ENCODE data around the gene CCR5AS.

Gene CCR5AS

GRCh38 chr3:46316206-46316605 lies 90.7 kb downstream of the CCR5AS start:
- Mint-ChIP-seq H3K36me3 (ENCODE audit: insufficient read depth in 1 of 3, low read depth in 3 of 3) (no peaks in the 10 kb centered on the region; a peak in 1 of 7 replicates), H3K9me3 (peaks cover 12 to 26% of the 10 kb centered on the region in 2 experiments; a peak in 4 of 5 replicates), H3K27ac (no peak overlapping the region), H3K4me3 (no peak overlapping the region; a peak in 1 of 5 replicates), H3K27me3 (ENCODE audit: low read depth) (peaks cover 3% of the 10 kb centered on the region; the same call in 1 of the 2 replicates), H3K4me1 (peaks cover 5 to 6% of the 10 kb centered on the region in 2 experiments)
- no peak overlapping the region for H2BK120ac ChIP-seq (ENCODE audit: low read depth, low read length, poor library complexity, severe bottlenecking)
- H3K4me1 ChIP-seq (ENCODE audit: insufficient read depth, low read length), result peaks cover 4% of the 10 kb centered on the region; the same call in 1 of the 2 replicates
- no peak overlapping the region for H3T11ph ChIP-seq (ENCODE audit: low read length)
- H3K4ac ChIP-seq (ENCODE audit: low read depth, low read length), result no peak overlapping the region
- no peaks in the 10 kb centered on the region for H3K23me2 ChIP-seq (ENCODE audit: insufficient read length, low read depth, low read length, poor library complexity, severe bottlenecking)
- no peaks in the 10 kb centered on the region for H3K79me2 ChIP-seq (ENCODE audit: insufficient read depth, low read length)
- no peak overlapping the region for H2BK5ac ChIP-seq (ENCODE audit: insufficient read length, low read length)
- no peak for TF ChIP-seq CTCF (conservative IDR thresholded peaks at IDR 0.05)
- H2BK20ac ChIP-seq (ENCODE audit: low read depth, low read length, poor library complexity, severe bottlenecking), result no peak overlapping the region
- H2AFZ ChIP-seq (ENCODE audit: low read length), result no peak overlapping the region
- H4K91ac ChIP-seq (ENCODE audit: insufficient read length, low read depth, low read length), result no peak overlapping the region
- no peak overlapping the region for H2BK15ac ChIP-seq (ENCODE audit: low read depth, low read length)
- H3K4me2 ChIP-seq (ENCODE audit: insufficient read depth, insufficient read length, low read length), result no peak overlapping the region
- H3K9ac ChIP-seq (ENCODE audit: extremely low read depth, insufficient read length, low read length), result no peak overlapping the region
- H3K18ac ChIP-seq (ENCODE audit: insufficient read length, low read depth, low read length), result no peak overlapping the region
- no peak overlapping the region for H3K23ac ChIP-seq (ENCODE audit: insufficient read length, low read depth, low read length)
- H3K27me3 ChIP-seq (ENCODE audit: insufficient read depth, low read length), result no peaks in the 10 kb centered on the region
- H4K8ac ChIP-seq (replicated peaks; ENCODE audit: insufficient read length, low read depth, low read length), result no peak overlapping the region
- H2AK5ac ChIP-seq (ENCODE audit: insufficient read length, low read length), result no peak overlapping the region
- no peaks in the 10 kb centered on the region for H3K79me1 ChIP-seq (ENCODE audit: insufficient read depth, low read depth, low read length, poor library complexity, severe bottlenecking)
- no peak overlapping the region for H3K14ac ChIP-seq (ENCODE audit: insufficient read depth, low read length)
- no peaks in the 10 kb centered on the region for H4K20me1 ChIP-seq (ENCODE audit: control insufficient read depth, insufficient read depth, insufficient read length)
- H3K9me3 ChIP-seq (ENCODE audit: control insufficient read depth, low read depth, low read length), result no peaks in the 10 kb centered on the region
- H3K27ac ChIP-seq (ENCODE audit: insufficient read length, low read depth, low read length), result no peak overlapping the region
- H4K5ac ChIP-seq (ENCODE audit: insufficient read length, low read depth, low read length), result no peak overlapping the region
- no peak overlapping the region for H2BK12ac ChIP-seq (ENCODE audit: insufficient read length, low read depth, low read length)
- no peak for DNase-seq
- H3K56ac ChIP-seq (ENCODE audit: insufficient read length, low read depth, low read length), result no peak overlapping the region
